K562 (cell line): ENCODE measurements around the gene SOX15. TPM values are rescaled to one million over a fixed set of nuclear protein-coding genes. Genes with fewer than 3 reads are reported as not detected.
A peak's percentile ranks its signal among the peaks of the same experiment; 100 is the strongest.

ENCODE experiments used
- ATF7 ChIP-seq: fragments of 450-650 bp; IDR thresholded peaks from 2 replicates; pipeline ENCODE4 v1.7.1; 2014; ENCODE audit warnings: mild to moderate bottlenecking, moderate library complexity
- FIP1L1 ChIP-seq: fragments of 200-400 bp; formaldehyde crosslinking; IDR thresholded peaks from 2 replicates; pipeline ENCODE4 v1.6.1; 2018; ENCODE audit warnings: mild to moderate bottlenecking, low read depth, low read length; ENCODE audit not compliant: poor library complexity, severe bottlenecking
- POLR2H ChIP-seq: IDR thresholded peaks from 2 replicates; pipeline ENCODE4 v1.6.1; 2016; ENCODE audit warnings: missing genetic modification characterization, low read depth, mild to moderate bottlenecking, control low read depth, missing compliant biosample characterization, moderate library complexity
- ZBTB40 ChIP-seq, 2 experiments: fragments of 450-650 bp in 1 of 2; sonication (generic) in 1 of 2; formaldehyde crosslinking in 1 of 2; IDR thresholded peaks; 2 replicates each; pipeline versions ENCODE4 v1.7.1 to v1.9.0; 2016 to 2022; ENCODE audit warnings: inconsistent platforms in 1 of 2, mild to moderate bottlenecking in 1 of 2, missing genetic modification reagents in 1 of 2
- ZNF318 ChIP-seq, 2 experiments: fragments of 450-650 bp; IDR thresholded peaks; 2 replicates each; pipeline ENCODE4 v1.6.1; 2016; ENCODE audit warnings: mild to moderate bottlenecking in 2 of 2, borderline replicate concordance in 1 of 2, low read depth in 1 of 2, moderate library complexity in 1 of 2
- polyA plus RNA-seq, 8 experiments: library from polyadenylated mRNA; depleted of rRNA in 4 of 8; stranded (reverse) in 5 of 8; unstranded in 3 of 8; fragments of >200 nt; fragmentation: Nextera tagmentation in 2 of 8; fragmentation: Illumina TruSeq in 1 of 8; extraction: Ambion mirVana in 2 of 8; extraction: Trizol in 1 of 8; gene quantifications; 2 replicates each; pipeline versions ENCODE4 v1.2.1 to v1.2.3, GENCODE V29; 2011 to 2014; ENCODE audit warnings: inconsistent platforms in 1 of 8, missing spikeins in 1 of 8
- total RNA-seq, 7 experiments: library from RNA; depleted of rRNA in 6 of 7; stranded (reverse); fragments of >200 nt in 6 of 7; fragmentation: Illumina TruSeq in 2 of 7; extraction: Trizol in 2 of 7; gene quantifications; 2 replicates each; pipeline versions ENCODE4 v1.2.1 to v1.2.3, GENCODE V29; 2011 to 2021; ENCODE audit warnings: low replicate concordance in 1 of 7

Gene SOX15
- total and polyA plus RNA-seq, 9 of the 15 experiments (the other 6 are each of a cell fraction or from before 2014, with no cell fraction given), result 0.07 to 0.33 (median 0.19) TPM; not detected in 5

GRCh38 chr17:7583253-7584109 lies 6.4 kb downstream of the SOX15 start, which contains the start of gene MPDU1 (continued):
- TF ChIP-seq FIP1L1 (no peak), ATF7 (peak; percentile 64; the same call in 1 of the 2 replicates), POLR2H (tag) (peak; percentile 95), ZNF318 (IDR thresholded peaks at IDR 0.05; ENCODE audit: borderline replicate concordance in 1 of 2, low read depth in 1 of 2) (peak in 1 of 2 experiments; percentile 41; a peak in 1 of 4 replicates), ZBTB40 (IDR thresholded peaks at IDR 0.05) (peak; percentile 98), ZBTB40 (CRISPR knock-in tag; IDR thresholded peaks at IDR 0.05) (no peak)
